Endothelial cell (in vitro differentiated cells): ENCODE results near the gene DMD. TPM values are rescaled to one million over a fixed set of nuclear protein-coding genes. Genes with fewer than 3 reads are reported as not detected.

ENCODE experiments used
- DNase-seq: peaks from one replicate; pipeline ENCODE4 v3.0.0; 2021; ENCODE audit warnings: low spot score
- H3K27ac Mint-ChIP-seq: one replicate; pipeline ENCODE4 v1.8.0; 2021; ENCODE audit warnings: mixed read lengths, inconsistent platforms; ENCODE audit not compliant: unreplicated experiment
- H3K27me3 Mint-ChIP-seq: one replicate; pipeline ENCODE4 v1.8.0; 2021; ENCODE audit warnings: mild to moderate bottlenecking, moderate library complexity, mixed read lengths, inconsistent platforms; ENCODE audit not compliant: unreplicated experiment
- H3K36me3 Mint-ChIP-seq: one replicate; pipeline ENCODE4 v1.8.0; 2021; ENCODE audit warnings: mild to moderate bottlenecking, low read depth, mixed read lengths, inconsistent platforms; ENCODE audit not compliant: unreplicated experiment
- H3K4me1 Mint-ChIP-seq: one replicate; pipeline ENCODE4 v1.8.0; 2021; ENCODE audit warnings: mild to moderate bottlenecking, mixed read lengths, inconsistent platforms; ENCODE audit not compliant: unreplicated experiment
- H3K4me3 Mint-ChIP-seq: one replicate; pipeline ENCODE4 v1.8.0; 2021; ENCODE audit warnings: mild to moderate bottlenecking, mixed read lengths, inconsistent platforms; ENCODE audit not compliant: unreplicated experiment
- H3K9me3 Mint-ChIP-seq: one replicate; pipeline ENCODE4 v1.8.0; 2021; ENCODE audit warnings: mixed read lengths, inconsistent platforms; ENCODE audit not compliant: unreplicated experiment
- CTCF ChIP-seq: fragments of 200-600 bp; sonication (generic); IDR thresholded peaks from one replicate; pipeline ENCODE4 v1.5.0; 2021; ENCODE audit warnings: antibody characterized with exemption; ENCODE audit not compliant: unreplicated experiment
- total RNA-seq: library from RNA; stranded (reverse); fragmentation: NEBNext Ultra II Directional; extraction: Animal tissue kit (Norgen Biotek cat#: 25700); gene quantifications from one replicate; pipeline ENCODE4 v1.2.1, GENCODE V29; 2021; ENCODE audit not compliant: unreplicated experiment

DMD gene
- total RNA-seq, 1 donor from 2014 or later: 5.5 TPM

GRCh38 chrX:31893525-31893924 lies 1317.8 kb downstream of the DMD start:
- Mint-ChIP-seq H3K36me3 (no peaks in the 10 kb centered on the region), H3K4me3 (no peak overlapping the region), H3K27ac (no peak overlapping the region), H3K9me3 (no peaks in the 10 kb centered on the region), H3K4me1 (peaks cover 3% of the 10 kb centered on the region), H3K27me3 (no peaks in the 10 kb centered on the region)
- no peak for TF ChIP-seq CTCF
- DNase-seq: no peak

DNA sequence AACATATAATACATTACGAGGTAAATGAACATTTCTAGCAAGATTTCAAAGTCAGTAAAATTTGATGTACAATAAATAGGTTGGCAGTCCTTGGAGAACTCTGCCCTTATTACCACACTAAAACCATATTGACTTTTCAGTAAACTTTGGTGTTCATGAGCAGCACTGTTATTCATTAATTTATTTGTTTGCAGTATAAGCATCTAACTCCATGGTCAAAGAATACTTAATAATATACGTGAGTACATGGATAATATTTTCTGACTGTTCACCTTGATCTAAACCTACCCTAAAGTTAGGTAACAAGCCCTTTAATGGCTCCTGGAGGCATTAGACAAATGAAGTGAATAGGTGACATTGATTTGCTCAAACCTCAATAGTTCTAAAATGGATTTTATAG lies 1322.3 kb downstream of the DMD start:
- H3K27ac Mint-ChIP-seq: no peak overlapping the region
- DNase-seq: no peak
- TF ChIP-seq CTCF: no peak
- H3K4me1 Mint-ChIP-seq: peaks cover 3% of the 10 kb centered on the region
- no peaks in the 10 kb centered on the region for H3K36me3 Mint-ChIP-seq
- H3K4me3 Mint-ChIP-seq: no peak overlapping the region
- H3K9me3 Mint-ChIP-seq: no peaks in the 10 kb centered on the region
- H3K27me3 Mint-ChIP-seq: no peaks in the 10 kb centered on the region

GRCh38 chrX:31884535-31884934 lies 1326.8 kb downstream of the DMD start:
- Mint-ChIP-seq H3K27me3 (no peaks in the 10 kb centered on the region), H3K4me1 (no peaks in the 10 kb centered on the region), H3K36me3 (no peaks in the 10 kb centered on the region), H3K4me3 (no peak overlapping the region), H3K9me3 (no peaks in the 10 kb centered on the region), H3K27ac (no peak overlapping the region)
- no peak for TF ChIP-seq CTCF
- DNase-seq: no peak

GRCh38 chrX:31872007-31872406 lies 1339.3 kb downstream of the DMD start:
- Mint-ChIP-seq H3K36me3 (no peaks in the 10 kb centered on the region), H3K4me3 (no peak overlapping the region), H3K27me3 (no peaks in the 10 kb centered on the region), H3K4me1 (no peaks in the 10 kb centered on the region), H3K27ac (peak overlapping the region; percentile 52), H3K9me3 (no peaks in the 10 kb centered on the region)
- no peak for DNase-seq
- TF ChIP-seq CTCF: no peak

DNA sequence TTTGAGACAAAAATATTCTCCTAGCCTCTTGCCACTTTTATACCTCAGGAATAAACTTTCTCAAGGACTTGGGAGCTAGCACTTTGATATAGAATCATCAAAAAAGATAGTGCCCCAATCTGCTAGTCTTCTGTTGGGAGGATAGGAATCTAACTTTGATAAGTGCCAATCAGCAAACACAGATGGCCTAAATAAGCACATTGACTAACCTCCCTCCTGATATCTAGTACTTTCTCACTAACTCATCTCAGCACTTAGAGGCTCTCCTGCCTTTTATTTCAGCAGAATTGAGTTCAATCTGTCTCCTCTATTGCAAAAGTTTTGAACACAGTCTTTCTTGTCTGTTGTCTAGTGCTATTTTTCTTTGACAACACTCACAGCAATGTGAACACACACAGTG lies 1341.1 kb downstream of the DMD start:
- TF ChIP-seq CTCF: no peak
- Mint-ChIP-seq H3K4me1 (no peaks in the 10 kb centered on the region), H3K4me3 (no peak overlapping the region), H3K27me3 (peaks cover 3% of the 10 kb centered on the region), H3K27ac (no peak overlapping the region), H3K36me3 (no peaks in the 10 kb centered on the region), H3K9me3 (no peaks in the 10 kb centered on the region)
- no peak for DNase-seq
